Measurements from ENCODE around the gene ERBB4.

DNA sequence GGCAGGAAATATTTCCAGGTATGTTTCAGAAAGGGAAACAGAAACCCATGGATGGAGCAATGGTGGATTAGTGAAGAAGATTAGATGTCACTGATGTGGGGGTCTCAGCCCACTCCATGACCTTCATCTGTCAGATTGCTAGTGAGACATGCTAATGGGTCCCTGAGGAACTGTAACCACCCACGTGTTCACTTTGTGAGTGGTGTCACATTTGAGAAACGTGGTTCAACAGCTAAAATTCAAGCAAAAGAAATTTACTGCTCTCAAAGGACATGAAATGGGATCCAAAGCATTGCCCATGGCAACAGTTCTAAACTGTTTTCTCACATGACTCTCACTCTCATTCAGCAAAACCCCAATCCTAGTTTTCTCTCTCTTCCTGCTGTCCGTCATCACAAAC, 776.1 kb downstream of the ERBB4 start:
- TF ChIP-seq POLR2A (IDR thresholded peaks at IDR 0.05; ENCODE audit: control extremely low read depth in 1 of 2, low read depth in 2 of 2, low read length in 2 of 2) (no peak), CTCF (IDR thresholded peaks at IDR 0.05; ENCODE audit: control extremely low read depth in 1 of 3, insufficient read depth in 1 of 3, low read depth in 1 of 3, low read length in 3 of 3) (no peak), EZH2 (IDR thresholded peaks at IDR 0.05; ENCODE audit: low read depth, low read length, severe bottlenecking) (no peak), SIN3A (conservative IDR thresholded peaks at IDR 0.05 in 1 of 2, IDR thresholded peaks at IDR 0.05 in 1 of 2; ENCODE audit: low read depth in 1 of 2, low read length in 2 of 2) (no peak), POLR2AphosphoS5 (IDR thresholded peaks at IDR 0.05; ENCODE audit: low read depth, low read length) (no peak), USF2 (IDR thresholded peaks at IDR 0.05; ENCODE audit: low read length) (no peak), YY1 (IDR thresholded peaks at IDR 0.05; ENCODE audit: low read depth, low read length) (no peak), CREB1 (IDR thresholded peaks at IDR 0.05) (no peak), TCF12 (IDR thresholded peaks at IDR 0.05; ENCODE audit: low read depth, low read length) (no peak)
